Omental fat pad (tissue), 4 donors: ENCODE measurements around the gene BACH2. TPM values are rescaled to one million over a fixed set of nuclear protein-coding genes. Genes with fewer than 3 reads are reported as not detected.

ENCODE experiments used
- ATAC-seq: fragments of 150-250 bp; one replicate; pipeline ENCODE4 v1.9.1; 2016; ENCODE audit warnings: mild to moderate bottlenecking, moderate library complexity; ENCODE audit not compliant: low FRiP score
- DNase-seq: peaks from one replicate; pipeline ENCODE4 v3.0.0-alpha.2; 2019; ENCODE audit warnings: low spot score
- total RNA-seq, 4 donors: library from RNA; depleted of rRNA; stranded (reverse); fragments of >200 nt; gene quantifications; one replicate each; pipeline ENCODE4 v1.1.0, GENCODE V29; 2016
- TF ChIP-seq, protein P1 (sequence below), 3 donors: fragments of 450-650 bp; IDR thresholded peaks; one replicate each; pipeline ENCODE4 v1.5.1; 2016 to 2017; ENCODE audit warnings: antibody characterized with exemption in 3 of 3, mild to moderate bottlenecking in 3 of 3, moderate library complexity in 2 of 3

The BACH2 gene
- total RNA-seq, 4 donors from 2014 or later: 4.0 to 9.4 (median 7.0) TPM

DNA sequence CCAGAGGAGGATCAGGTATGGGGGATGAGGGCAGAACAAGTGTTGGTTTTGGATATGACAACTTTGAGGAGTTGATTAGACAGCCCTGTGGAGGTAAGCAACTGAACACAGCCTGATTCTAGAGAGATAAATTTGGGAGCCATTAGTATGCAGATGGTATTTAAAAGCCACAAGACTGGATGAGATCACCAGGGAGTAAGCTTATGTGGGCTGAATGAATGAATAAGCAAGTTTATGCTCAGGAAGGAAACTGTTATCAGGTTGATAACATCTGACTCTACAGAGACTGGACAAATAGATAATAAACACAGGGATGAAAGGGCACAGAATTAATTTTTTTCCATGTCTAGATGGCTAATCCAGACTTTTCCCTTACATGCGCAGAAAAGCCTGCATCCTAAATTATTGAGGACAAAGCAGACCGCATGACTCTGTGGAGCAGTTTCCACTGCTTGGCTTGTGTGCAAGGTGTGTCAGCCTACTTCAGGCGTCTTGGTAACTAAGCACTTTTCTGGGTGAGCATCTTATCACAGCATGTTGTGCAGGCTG is 251.7 kb downstream of the BACH2 start:
- DNase-seq: no peak
- TF ChIP-seq, protein P1, sequence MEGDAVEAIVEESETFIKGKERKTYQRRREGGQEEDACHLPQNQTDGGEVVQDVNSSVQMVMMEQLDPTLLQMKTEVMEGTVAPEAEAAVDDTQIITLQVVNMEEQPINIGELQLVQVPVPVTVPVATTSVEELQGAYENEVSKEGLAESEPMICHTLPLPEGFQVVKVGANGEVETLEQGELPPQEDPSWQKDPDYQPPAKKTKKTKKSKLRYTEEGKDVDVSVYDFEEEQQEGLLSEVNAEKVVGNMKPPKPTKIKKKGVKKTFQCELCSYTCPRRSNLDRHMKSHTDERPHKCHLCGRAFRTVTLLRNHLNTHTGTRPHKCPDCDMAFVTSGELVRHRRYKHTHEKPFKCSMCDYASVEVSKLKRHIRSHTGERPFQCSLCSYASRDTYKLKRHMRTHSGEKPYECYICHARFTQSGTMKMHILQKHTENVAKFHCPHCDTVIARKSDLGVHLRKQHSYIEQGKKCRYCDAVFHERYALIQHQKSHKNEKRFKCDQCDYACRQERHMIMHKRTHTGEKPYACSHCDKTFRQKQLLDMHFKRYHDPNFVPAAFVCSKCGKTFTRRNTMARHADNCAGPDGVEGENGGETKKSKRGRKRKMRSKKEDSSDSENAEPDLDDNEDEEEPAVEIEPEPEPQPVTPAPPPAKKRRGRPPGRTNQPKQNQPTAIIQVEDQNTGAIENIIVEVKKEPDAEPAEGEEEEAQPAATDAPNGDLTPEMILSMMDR (IDR thresholded peaks at IDR 0.05): no peak
- ATAC-seq: peak; percentile 52

DNA sequence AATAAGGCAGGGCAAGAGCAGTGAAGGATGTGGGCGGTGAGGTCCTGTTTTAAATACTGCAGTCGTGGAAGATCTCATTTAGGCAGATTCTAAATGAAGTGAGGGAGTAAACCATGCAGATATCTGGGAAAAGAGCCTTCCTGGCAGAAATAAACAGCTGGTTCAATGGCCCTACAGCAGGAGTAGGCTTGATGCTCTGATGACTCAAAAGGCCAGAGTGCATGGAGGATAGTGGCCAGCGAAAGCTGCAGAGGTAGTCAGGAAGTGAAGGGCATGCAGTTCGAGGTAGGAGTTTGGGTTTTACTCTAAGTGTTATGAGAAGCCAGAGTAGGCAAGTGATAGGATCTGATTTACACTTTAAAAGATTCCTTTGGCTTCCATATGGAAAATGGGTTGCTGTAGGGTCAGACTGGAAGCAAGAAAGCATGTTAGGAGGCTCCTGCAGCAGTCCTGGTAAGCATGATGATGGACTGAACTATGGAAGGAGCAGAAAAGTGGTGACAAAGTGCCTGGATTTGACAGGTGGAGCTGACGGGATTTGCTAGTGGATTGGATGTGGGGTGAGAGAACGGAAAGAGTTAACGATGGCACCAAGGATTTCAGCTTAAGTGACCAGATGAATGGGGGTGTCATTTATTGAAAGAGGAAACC is 252.3 kb downstream of the BACH2 start:
- DNase-seq (no peak), ATAC-seq (peak; percentile 62)
- TF ChIP-seq, protein P1 (IDR thresholded peaks at IDR 0.05): no peak

DNA sequence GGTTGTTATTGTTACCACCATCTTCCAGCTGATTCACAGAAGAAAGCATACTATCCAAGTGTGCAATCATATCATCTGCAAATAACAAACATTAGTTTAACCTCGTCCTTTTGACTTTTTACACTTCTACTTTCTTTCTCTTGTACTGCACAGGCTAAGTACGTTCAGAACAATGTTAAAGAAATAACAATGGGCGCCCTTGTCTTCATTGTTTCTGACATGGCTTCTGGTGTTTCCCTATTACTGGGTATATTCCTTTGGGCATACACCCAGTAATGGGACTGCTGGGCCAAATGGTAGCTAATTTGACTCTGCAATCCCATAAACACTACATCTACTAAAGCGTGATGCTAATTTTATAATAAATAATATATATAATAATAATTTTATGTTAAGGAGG is 255.7 kb downstream of the BACH2 start:
- DNase-seq: no peak
- TF ChIP-seq, protein P1 (IDR thresholded peaks at IDR 0.05): no peak
- ATAC-seq: no peak

DNA sequence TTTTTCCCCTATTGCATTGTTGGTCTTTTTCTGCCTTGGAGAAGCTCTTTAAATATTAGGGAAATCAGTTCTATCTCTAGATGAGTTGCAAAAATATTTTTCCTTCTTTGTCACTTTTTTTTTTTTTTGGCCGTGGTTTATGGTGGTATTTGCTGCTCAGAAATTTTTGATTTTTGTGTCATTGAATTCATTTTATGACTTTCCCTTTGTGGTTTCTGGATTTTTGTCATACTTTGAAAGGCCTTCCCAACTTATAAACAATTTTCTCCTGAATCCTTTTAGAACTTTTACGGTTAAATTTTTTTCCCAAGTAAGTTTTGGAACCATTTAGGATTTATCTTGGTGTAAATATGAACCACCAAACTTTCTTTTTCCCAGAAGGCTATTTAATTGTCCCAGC is 256.7 kb downstream of the BACH2 start:
- TF ChIP-seq, protein P1 (IDR thresholded peaks at IDR 0.05): no peak
- DNase-seq: no peak
- no peak for ATAC-seq

DNA sequence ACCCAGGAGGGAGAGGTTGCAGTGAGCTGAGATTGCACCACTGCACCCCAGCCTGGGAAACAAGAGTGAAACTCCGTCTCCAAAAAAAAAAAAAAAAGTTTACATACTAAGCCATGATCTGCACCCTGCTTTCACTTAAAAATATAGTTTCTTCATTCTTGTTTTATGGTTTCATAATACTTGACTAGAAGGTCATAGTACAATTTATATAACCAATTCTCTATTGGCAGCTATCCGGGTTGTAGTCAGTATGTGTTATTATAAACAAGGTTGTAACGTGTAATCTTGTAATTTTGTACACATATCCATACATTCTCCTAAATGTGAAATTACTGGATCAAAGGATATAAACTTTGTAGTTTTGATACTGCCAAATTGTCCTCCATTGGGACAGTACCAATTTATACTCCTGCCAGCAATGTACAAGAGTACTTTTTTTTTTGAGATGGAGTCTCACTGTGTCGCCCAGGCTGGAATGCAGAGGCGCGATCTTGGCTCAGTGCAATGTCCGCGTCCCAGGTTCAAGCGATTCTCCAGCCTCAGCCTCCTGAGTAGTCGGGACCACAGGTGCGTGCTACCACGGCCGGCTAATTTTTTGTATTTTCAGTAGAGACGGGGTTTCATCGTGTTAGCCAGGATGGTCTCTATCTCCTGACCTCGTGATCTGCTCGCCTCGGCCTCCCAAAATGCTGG is 257.5 kb downstream of the BACH2 start:
- ATAC-seq: no peak
- TF ChIP-seq, protein P1 (IDR thresholded peaks at IDR 0.05): no peak
- DNase-seq: no peak

DNA sequence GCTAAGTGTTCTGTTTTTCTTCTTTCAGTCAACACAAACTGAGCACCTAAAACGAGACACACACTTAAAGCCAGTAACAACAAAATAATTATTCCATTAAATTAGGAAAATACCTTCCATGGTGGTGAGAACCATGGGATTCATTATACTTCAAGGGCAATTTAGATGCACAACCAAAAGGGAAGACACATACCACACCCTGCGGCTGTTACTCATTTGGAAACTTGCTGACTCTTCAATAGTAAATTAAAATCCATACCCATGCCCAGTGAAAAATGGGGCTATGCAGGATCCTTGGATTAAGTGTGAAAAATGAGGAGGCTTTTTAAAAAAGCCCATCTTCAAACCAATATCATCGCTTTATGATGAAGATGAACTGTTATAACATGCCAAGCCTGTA is 259.7 kb downstream of the BACH2 start:
- DNase-seq (no peak), ATAC-seq (no peak)
- TF ChIP-seq, protein P1 (IDR thresholded peaks at IDR 0.05): no peak
